Vagina (tissue), 2 donors: ENCODE data around the gene EHBP1. TPM values are rescaled to one million over a fixed set of nuclear protein-coding genes. Genes with fewer than 3 reads are reported as not detected.

Source experiments
- DNase-seq, 2 donors: peaks; one replicate each; pipeline ENCODE4 v3.0.0-alpha.2; 2017; ENCODE audit errors: extremely low spot score in 2 of 2
- H3K27ac ChIP-seq: fragments of 200-600 bp; sonication (generic); one replicate; pipeline ENCODE4 v1.5.1; 2019
- H3K27me3 ChIP-seq: fragments of 200-600 bp; sonication (generic); one replicate; pipeline ENCODE4 v1.5.1; 2019
- H3K36me3 ChIP-seq, 2 donors: fragments of 200-600 bp; sonication (generic); one replicate each; pipeline ENCODE4 v1.5.1; 2017 to 2019
- H3K4me1 ChIP-seq: fragments of 200-600 bp; sonication (generic); one replicate; pipeline ENCODE4 v1.5.1; 2019
- H3K4me3 ChIP-seq, 2 donors: fragments of 200-600 bp; sonication (generic); 1 replicate in 1 of 2; 2 replicates in 1 of 2; pipeline ENCODE4 v1.5.1; 2016 to 2019
- H3K9me3 ChIP-seq: fragments of 200-600 bp; sonication (generic); one replicate; pipeline ENCODE4 v1.5.1; 2019
- POLR2A ChIP-seq, 2 donors: fragments of 450-650 bp; IDR thresholded peaks; one replicate each; pipeline ENCODE4 v1.6.1; 2017; ENCODE audit warnings: antibody characterized with exemption in 2 of 2, mild to moderate bottlenecking in 2 of 2, moderate library complexity in 2 of 2
- POLR2AphosphoS5 ChIP-seq, 2 donors: sonication (generic); formaldehyde crosslinking; IDR thresholded peaks; one replicate each; pipeline ENCODE4 v1.9.0; 2017; ENCODE audit warnings: antibody characterized with exemption in 2 of 2, mild to moderate bottlenecking in 2 of 2, low read depth in 1 of 2; ENCODE audit not compliant: insufficient read depth in 1 of 2
- intact Hi-C: fragments of 100-400 bp; cut with DNase I; formaldehyde crosslinking; loops from one replicate; pipeline ENCODE4 v1.15.1; 2023
- total RNA-seq: library from RNA; depleted of rRNA; stranded (reverse); fragments of >200 nt; gene quantifications from one replicate; pipeline ENCODE4 v1.2.3, GENCODE V29; 2016
- TF ChIP-seq, protein P1 (sequence below), 3 experiments: fragments of 450-650 bp in 2 of 3; fragments of 200-600 bp in 1 of 3; sonication (generic) in 1 of 3; IDR thresholded peaks; one replicate each; pipeline ENCODE4 v1.5.1; 2017 to 2019; ENCODE audit warnings: antibody characterized with exemption in 3 of 3, mild to moderate bottlenecking in 2 of 3, moderate library complexity in 2 of 3

The EHBP1 gene
- total RNA-seq, 1 donor from 2014 or later, result 97.7 TPM

DNA sequence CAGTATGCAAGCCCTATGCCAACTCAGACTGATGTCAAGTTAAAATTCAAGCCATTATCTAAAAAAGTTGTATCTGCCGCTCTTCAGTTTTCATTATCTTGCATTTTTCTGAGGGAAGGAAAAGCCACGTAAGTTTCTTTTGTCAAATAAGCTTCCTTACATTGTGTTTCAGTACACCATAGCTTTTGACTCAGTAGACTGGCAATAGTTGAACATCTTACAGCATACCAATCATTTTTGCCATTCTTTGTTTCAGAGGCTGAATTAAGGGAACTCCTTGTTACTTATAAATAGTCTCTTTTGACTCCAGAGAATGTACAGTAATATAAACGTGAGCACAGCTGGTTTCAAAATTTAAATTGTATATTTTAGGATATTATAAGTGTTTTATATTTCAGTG, 120.6 kb downstream of the EHBP1 start:
- TF ChIP-seq POLR2AphosphoS5 (IDR thresholded peaks at IDR 0.05; ENCODE audit: insufficient read depth in 1 of 2, low read depth in 1 of 2), result no peak
- TF ChIP-seq, protein P1, sequence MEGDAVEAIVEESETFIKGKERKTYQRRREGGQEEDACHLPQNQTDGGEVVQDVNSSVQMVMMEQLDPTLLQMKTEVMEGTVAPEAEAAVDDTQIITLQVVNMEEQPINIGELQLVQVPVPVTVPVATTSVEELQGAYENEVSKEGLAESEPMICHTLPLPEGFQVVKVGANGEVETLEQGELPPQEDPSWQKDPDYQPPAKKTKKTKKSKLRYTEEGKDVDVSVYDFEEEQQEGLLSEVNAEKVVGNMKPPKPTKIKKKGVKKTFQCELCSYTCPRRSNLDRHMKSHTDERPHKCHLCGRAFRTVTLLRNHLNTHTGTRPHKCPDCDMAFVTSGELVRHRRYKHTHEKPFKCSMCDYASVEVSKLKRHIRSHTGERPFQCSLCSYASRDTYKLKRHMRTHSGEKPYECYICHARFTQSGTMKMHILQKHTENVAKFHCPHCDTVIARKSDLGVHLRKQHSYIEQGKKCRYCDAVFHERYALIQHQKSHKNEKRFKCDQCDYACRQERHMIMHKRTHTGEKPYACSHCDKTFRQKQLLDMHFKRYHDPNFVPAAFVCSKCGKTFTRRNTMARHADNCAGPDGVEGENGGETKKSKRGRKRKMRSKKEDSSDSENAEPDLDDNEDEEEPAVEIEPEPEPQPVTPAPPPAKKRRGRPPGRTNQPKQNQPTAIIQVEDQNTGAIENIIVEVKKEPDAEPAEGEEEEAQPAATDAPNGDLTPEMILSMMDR (IDR thresholded peaks at IDR 0.05), result no peak
- no peaks in the 10 kb centered on the region for H3K9me3 ChIP-seq
- peaks cover 0 to 25% of the 10 kb centered on the region in 2 donors for H3K36me3 ChIP-seq
- peaks cover 5% of the 10 kb centered on the region for H3K4me1 ChIP-seq
- intact Hi-C loops, result no loop called here
- DNase-seq, result no peak
- no peak overlapping the region for H3K4me3 ChIP-seq
- H3K27ac ChIP-seq, result no peak overlapping the region
- no peaks in the 10 kb centered on the region for H3K27me3 ChIP-seq

DNA sequence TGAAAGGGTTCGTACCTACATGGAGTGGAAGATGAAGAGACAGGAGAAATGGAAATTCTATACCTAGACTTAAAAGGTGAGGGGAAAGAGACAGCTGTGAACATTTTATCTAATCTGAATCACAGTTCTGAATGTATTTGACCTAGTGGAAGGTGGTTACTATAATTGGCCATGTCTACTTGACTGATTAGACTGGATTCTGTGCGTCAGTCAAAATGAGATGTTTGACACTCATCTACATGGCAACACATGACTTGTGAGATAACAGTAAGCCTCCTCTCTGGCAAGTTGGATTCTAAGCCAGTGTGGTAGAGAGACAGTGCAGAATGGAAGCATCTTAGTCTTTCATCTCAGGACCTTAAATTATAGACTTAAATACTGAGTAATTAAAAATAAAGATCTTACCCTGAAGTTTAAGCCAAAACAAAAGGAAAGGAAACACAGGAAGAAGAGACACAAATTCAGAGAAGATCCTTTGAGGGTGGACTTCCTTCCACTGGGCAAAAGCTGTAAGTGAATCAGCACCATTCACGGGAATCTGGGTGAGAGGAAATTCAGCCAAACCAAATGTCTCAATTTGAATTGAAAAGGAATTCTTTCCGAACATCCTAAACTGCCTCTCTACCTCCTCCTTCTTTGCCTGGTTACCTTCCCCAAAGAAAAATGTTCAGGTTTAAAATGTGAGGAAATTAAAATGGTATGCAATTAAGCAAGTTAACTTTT, 121.6 kb downstream of the EHBP1 start:
- intact Hi-C loops, result no loop called here
- Histone ChIP-seq H3K4me3 (no peak overlapping the region), H3K9me3 (no peaks in the 10 kb centered on the region), H3K27me3 (no peaks in the 10 kb centered on the region), H3K36me3 (peaks cover 0 to 29% of the 10 kb centered on the region in 2 donors), H3K4me1 (peaks cover 5% of the 10 kb centered on the region), H3K27ac (no peak overlapping the region)
- TF ChIP-seq POLR2AphosphoS5 (IDR thresholded peaks at IDR 0.05; ENCODE audit: insufficient read depth in 1 of 2, low read depth in 1 of 2) (no peak), POLR2A (IDR thresholded peaks at IDR 0.05) (no peak)
- TF ChIP-seq, protein P1 (IDR thresholded peaks at IDR 0.05), result no peak
- no peak for DNase-seq

DNA sequence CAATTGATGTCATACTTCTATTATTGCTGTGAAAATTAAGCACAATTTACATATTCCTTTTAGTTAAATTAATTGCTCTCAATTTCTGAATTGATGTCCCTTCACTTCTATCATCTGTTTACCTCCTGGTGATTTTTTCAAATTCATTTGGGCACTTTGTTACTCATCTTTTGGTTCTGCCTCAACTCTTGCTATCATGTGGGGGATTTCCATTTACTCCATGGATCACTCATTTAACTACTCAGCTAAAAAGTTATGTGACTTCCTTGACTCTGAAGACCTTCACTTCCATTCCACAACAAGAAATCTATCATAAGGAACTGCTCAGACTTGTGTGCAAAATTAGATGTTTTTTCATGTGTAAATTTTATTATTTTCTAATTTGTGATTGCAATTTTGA, 126.2 kb downstream of the EHBP1 start:
- TF ChIP-seq POLR2AphosphoS5 (IDR thresholded peaks at IDR 0.05; ENCODE audit: insufficient read depth in 1 of 2, low read depth in 1 of 2) (no peak), POLR2A (IDR thresholded peaks at IDR 0.05) (no peak)
- TF ChIP-seq, protein P1 (IDR thresholded peaks at IDR 0.05), result no peak
- no peak overlapping the region for H3K4me3 ChIP-seq
- no peak for DNase-seq
- H3K27ac ChIP-seq, result no peak overlapping the region
- H3K27me3 ChIP-seq, result no peaks in the 10 kb centered on the region
- no peaks in the 10 kb centered on the region for H3K9me3 ChIP-seq
- peaks cover 0 to 44% of the 10 kb centered on the region in 2 donors for H3K36me3 ChIP-seq
- intact Hi-C loops, result no loop called here
- H3K4me1 ChIP-seq, result no peaks in the 10 kb centered on the region

DNA sequence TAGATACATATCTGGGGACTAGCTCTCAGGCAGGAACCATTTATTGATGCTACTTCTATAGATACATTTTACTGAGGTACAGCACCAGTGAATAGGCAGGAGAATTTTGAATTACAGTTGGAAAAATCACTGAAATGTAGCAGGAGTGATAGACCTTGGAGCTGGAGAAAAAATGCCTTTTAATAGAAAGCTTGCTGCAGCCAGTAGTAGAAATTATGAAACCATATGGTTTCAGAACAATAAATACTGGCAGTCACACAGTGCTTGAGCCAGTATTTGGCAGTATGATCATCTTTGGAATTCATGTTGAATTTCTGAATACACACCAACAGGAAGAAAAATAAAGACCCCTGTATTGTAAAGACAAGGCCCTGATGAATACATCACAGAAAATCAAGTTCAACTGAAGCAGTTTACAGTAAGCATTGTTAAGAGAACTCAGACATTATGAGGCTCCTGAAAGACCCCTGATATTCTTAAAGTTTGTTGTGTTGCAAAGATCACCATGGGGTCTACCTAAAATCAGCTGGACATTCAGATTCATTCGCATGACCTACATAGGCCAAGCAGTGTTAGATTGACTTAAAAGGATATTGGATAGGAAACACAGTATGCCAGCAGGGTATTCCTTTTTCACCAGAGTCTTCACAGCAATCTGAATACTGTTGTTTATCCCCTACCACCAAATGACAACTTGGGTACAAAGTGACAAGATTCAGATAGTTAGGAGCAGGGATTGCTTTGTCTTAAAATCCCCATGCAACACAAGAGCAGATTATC, 139.0 kb downstream of the EHBP1 start:
- DNase-seq, result no peak
- intact Hi-C loops, result no loop called here
- H3K4me3 ChIP-seq, result no peak overlapping the region
- no peak overlapping the region for H3K27ac ChIP-seq
- H3K27me3 ChIP-seq, result no peaks in the 10 kb centered on the region
- H3K36me3 ChIP-seq, result peaks cover 0 to 4% of the 10 kb centered on the region in 2 donors
- no peaks in the 10 kb centered on the region for H3K9me3 ChIP-seq
- no peaks in the 10 kb centered on the region for H3K4me1 ChIP-seq
- TF ChIP-seq POLR2AphosphoS5 (IDR thresholded peaks at IDR 0.05; ENCODE audit: insufficient read depth in 1 of 2, low read depth in 1 of 2) (no peak), POLR2A (IDR thresholded peaks at IDR 0.05) (no peak)
- TF ChIP-seq, protein P1 (IDR thresholded peaks at IDR 0.05), result no peak

DNA sequence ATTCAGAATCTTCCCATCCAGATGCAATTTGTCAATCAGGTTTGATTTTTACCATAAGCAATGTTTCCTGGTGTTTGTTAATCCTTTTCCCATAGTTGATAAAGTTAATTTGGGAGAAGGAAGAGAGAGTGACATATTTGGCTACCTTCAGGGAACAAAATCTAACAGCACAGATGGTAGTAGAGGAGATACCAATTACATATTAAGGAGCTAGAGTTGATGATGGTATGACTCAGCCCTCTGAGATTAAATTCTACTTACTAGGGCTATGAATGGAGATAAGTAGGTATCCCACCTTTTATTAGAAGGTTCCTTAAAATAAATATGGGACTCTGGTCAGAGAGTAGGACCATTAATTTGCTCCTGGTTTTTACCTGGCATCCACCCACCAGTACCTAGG, 139.7 kb downstream of the EHBP1 start:
- peaks cover 0 to 4% of the 10 kb centered on the region in 2 donors for H3K36me3 ChIP-seq

More for the DNA sequence above, 139.7 kb downstream of the EHBP1 start:
- TF ChIP-seq POLR2AphosphoS5 (IDR thresholded peaks at IDR 0.05; ENCODE audit: insufficient read depth in 1 of 2, low read depth in 1 of 2), result no peak
- TF ChIP-seq, protein P1 (IDR thresholded peaks at IDR 0.05), result no peak
- TF ChIP-seq POLR2A (IDR thresholded peaks at IDR 0.05), result no peak
- H3K4me3 ChIP-seq, result no peak overlapping the region
- intact Hi-C loops, result no loop called here
- H3K27ac ChIP-seq, result no peak overlapping the region
- H3K27me3 ChIP-seq, result no peaks in the 10 kb centered on the region
- DNase-seq, result no peak
- H3K9me3 ChIP-seq, result no peaks in the 10 kb centered on the region
- H3K4me1 ChIP-seq, result no peaks in the 10 kb centered on the region
